Subcutaneous adipose tissue (tissue), 4 donors: ENCODE data around the gene BRMS1. TPM values are rescaled to one million over a fixed set of nuclear protein-coding genes. Genes with fewer than 3 reads are reported as not detected.

Source experiments
- CTCF ChIP-seq: fragments of 450-650 bp; IDR thresholded peaks from one replicate; pipeline ENCODE4 v1.5.1; 2016; ENCODE audit warnings: low read depth, mild to moderate bottlenecking, control low read depth, antibody characterized with exemption, moderate library complexity
- small RNA-seq: library from RNA; depleted of rRNA; stranded (forward); fragments of <200 nt; gene quantifications from one replicate; pipeline ENCODE3, GENCODE V24; 2016
- total RNA-seq, 4 donors: library from RNA; depleted of rRNA; stranded (reverse); fragments of >200 nt; gene quantifications; one replicate each; pipeline ENCODE4 v1.1.0, GENCODE V29; 2016

Gene BRMS1
- total RNA-seq, 4 donors from 2014 or later: 20.5 to 47.1 (median 34.7) TPM

DNA sequence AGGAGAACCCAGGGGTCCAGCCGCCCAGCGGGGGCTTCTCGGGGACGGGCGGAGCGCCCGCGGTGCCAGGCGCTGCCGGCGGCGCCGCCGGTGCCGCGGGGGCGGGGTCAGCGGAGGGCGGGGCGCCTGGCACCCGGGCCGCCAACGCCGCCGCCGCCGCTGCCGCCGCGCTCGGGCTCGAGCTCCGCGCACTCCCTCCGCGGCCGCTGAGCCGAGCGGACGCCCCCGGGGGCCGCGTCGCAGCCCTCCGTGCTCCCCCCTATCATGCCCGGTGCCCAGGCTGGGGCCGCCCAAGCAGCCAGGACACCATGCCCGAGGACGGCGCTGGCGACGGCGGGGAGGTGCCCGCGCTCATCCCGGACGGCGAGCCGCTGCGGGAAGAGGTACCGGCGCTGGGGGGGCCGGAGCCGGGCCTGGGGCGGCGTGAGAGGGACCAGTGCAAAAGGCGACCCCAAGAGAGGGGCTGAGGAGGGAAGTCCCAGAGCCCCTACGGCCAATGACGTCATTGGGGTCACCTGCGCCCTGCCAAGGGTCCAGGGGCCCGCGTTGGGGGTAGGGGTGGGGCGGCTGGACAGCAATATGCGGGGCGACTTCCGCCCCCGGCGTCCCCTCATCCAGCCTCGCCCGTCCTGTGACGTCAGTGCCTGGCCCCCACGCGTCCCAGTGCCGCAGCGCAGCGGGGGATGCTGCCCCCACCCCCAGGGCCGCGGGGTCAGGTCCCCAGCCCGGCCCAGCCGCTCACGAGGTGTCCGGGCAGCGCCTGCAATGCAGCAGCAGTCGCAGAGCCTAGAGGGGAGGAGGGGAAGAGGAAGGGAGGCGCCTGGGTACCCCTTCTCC lies 53.0 kb downstream of the BRMS1 start, which contains the start of gene TMEM151A:
TMEM151A (plus strand) TSS at position 189 of the 837 bp plus-strand sequence; CDS start at position 309, 120 bp downstream.
- TF ChIP-seq CTCF: no peak

DNA sequence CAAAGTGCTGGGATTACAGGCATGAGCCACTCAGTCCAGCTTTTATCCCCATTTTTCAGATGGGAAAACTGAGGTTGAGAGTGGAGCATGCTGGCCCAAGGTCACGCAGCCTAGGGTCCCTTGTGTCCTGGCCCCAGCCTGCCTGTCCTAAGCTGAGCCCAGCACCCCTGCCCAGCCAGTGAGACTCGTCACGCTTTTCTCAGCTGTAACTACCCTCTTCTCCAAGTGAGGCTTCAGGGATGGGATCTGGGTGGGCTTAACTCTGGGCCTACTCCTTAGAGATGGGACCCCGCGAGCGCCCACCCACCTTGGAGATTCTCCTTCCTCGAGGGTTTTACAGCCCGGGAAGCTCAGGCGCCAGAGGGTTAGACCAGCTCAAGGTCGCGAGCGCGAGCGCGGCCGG lies 53.6 kb downstream of the BRMS1 start:
- no peak for TF ChIP-seq CTCF

- TF ChIP-seq CTCF: no peak
Measured at GRCh38 chr11:66290330-66290621, 54.6 kb downstream of the BRMS1 start.

DNA sequence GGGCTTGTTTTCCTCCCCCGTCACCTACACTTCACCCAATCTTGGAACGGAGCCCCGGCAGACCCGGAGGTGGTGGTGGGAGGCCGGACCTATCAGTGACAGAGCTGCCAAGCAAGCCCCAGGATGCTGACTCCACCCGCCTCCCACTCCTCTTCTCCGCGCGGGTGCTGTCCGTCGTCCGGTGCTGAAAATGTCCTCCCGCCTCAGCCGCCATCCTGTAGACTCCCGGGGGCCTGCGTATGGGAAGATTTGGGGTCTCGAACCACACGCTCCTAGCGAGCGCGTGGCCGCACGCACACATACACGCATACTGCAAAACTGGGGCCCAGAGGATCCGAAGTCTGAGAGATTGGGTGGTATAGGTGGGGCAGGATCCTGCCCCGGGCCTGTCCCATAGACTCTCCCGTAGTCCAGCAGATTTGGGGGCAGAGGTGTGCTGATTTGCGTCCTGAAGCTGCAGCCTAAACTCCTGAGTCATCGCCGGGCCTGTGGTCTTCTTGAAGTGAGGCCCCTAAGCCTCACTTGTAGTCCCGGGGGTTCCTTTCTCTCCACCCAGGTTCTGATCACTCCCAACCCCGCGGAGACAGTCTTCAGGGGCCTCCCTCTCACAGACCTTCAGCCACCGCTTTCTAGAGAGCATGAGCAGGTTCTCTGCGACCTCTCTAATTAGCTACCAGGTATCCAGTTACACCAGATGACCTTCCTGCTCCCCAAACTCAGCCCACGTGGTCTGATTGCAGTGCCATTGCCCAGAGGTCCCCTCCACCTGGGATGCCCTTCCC lies 55.2 kb downstream of the BRMS1 start:
- no peak for TF ChIP-seq CTCF

DNA sequence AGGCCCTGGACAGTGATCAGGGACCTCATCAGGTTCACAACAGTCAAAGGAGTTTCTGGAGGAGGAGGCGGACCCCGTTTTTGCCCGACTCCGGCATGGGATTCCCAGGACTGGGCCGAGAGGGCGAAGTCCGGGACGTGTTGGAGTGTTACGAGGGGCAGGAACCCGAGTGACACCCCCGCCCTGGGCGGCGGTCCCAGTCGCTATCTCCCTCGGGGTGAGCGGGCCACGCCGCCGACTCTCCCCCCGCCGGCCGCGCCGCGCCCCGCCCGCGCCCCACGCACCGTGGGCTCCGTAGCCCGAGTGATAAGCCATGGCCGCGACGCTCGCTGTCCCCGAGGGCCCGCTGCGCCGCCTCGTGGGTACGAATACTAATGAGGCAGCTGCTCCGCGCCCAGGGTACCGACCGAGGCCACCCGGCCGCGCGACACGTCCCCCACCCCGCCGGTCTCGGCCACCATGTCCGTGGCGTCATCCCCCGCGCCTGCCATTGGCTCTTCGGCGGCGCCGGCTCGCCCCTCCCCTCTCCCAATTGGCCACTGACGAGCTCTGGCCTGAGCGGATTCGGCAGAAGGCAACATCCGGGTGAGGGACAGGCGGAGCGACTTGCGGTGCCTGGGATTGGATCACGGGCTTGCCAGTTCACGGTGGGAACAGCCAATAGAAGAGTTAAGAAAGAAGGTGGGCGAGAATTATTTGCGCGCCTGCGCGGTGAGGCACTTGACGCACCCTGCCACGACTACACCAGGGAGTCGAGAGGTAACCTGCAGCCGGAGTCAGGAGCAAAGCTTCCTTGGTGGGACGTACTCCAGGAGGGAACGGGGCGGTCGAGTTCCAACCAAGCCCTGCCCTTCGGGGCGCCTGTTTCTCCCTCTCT lies 56.0 kb downstream of the BRMS1 start, which contains the start of gene YIF1A:
YIF1A (minus strand) TSS at position 473 of the 877 bp plus-strand sequence; CDS start at position 315, 158 bp downstream.
- TF ChIP-seq CTCF: no peak

GRCh38 chr11:66287889-66288670 lies 56.8 kb downstream of the BRMS1 start:
- no peak for TF ChIP-seq CTCF

Small RNAs within 50 kb of the gene (small RNA-seq; reads per million reads assigned to genes)
- not detected for gene RF00017
- gene RNU1-84P: not detected

Other genes starting within 250 kb of the BRMS1 start
- 10 to 100 TPM; 13.3 to 24.9 (median 19.3) TPM for gene KLC2, start 87.4 kb downstream of the BRMS1 start, total RNA-seq
- 10 to 100 TPM; 46.3 to 95.3 (median 68.6) TPM for gene RAB1B, start 76.5 kb downstream of the BRMS1 start, total RNA-seq
- not detected for gene CNIH2, start 66.9 kb downstream of the BRMS1 start, total RNA-seq
- 10 to 100 TPM; 39.0 to 60.5 (median 53.7) TPM for gene YIF1A, start 56.0 kb downstream of the BRMS1 start, total RNA-seq
- not detected for gene TMEM151A, start 53.2 kb downstream of the BRMS1 start, total RNA-seq
- gene CD248, start 28.1 kb downstream of the BRMS1 start, total RNA-seq: 100 to 1,000 TPM in 2 of 4 donors, 10 to 100 TPM in 2; 49.0 to 226 (median 149) TPM
- 1 to 10 TPM in 3 of 4 donors, under 1 TPM in 1; 0.98 to 3.7 (median 3.3) TPM for gene RIN1, start 8.7 kb downstream of the BRMS1 start, total RNA-seq
- gene B4GAT1, start 2.5 kb upstream of the BRMS1 start, total RNA-seq: 10 to 100 TPM; 11.7 to 31.7 (median 18.7) TPM
- 10 to 100 TPM in 2 of 4 donors, 1 to 10 TPM in 2; 3.7 to 30.7 (median 15.5) TPM for gene SLC29A2, start 26.7 kb upstream of the BRMS1 start, total RNA-seq
- not detected for gene NPAS4, start 75.9 kb upstream of the BRMS1 start, total RNA-seq
- 10 to 100 TPM; 26.7 to 41.8 (median 39.6) TPM for gene MRPL11, start 93.7 kb upstream of the BRMS1 start, total RNA-seq
- gene PELI3, start 121.8 kb upstream of the BRMS1 start, total RNA-seq: 10 to 100 TPM in 3 of 4 donors, 1 to 10 TPM in 1; 8.0 to 16.6 (median 12.6) TPM
- 10 to 100 TPM; 12.6 to 17.8 (median 15.7) TPM for gene DPP3, start 135.3 kb upstream of the BRMS1 start, total RNA-seq
- gene BBS1, start 165.5 kb upstream of the BRMS1 start, total RNA-seq: 10 to 100 TPM; 25.5 to 53.7 (median 39.3) TPM
- gene ZDHHC24, start 200.9 kb upstream of the BRMS1 start, total RNA-seq: 10 to 100 TPM in 3 of 4 donors, 1 to 10 TPM in 1; 4.4 to 16.4 (median 12.5) TPM
- gene ACTN3, start 201.8 kb upstream of the BRMS1 start, total RNA-seq: under 1 TPM in 1 of 4 donors, not detected in 3; 0.22 TPM
- gene CTSF, start 223.5 kb upstream of the BRMS1 start, total RNA-seq: 100 to 1,000 TPM in 3 of 4 donors, 10 to 100 TPM in 1; 55.9 to 196 (median 121) TPM
- under 1 TPM in 1 of 4 donors, not detected in 3; 0.17 TPM for gene CCDC87, start 248.0 kb upstream of the BRMS1 start, total RNA-seq
- gene CCS, start 248.1 kb upstream of the BRMS1 start, total RNA-seq: 10 to 100 TPM; 17.6 to 35.6 (median 24.0) TPM